CD8-positive, alpha-beta memory T cell (primary cell): ENCODE data around the gene GUCA1A. TPM values are rescaled to one million over a fixed set of nuclear protein-coding genes. Genes with fewer than 3 reads are reported as not detected.

Source experiments
- CTCF ChIA-PET: fragments of 350-600 bp; sonication (Branson Sonifier 250); formaldehyde crosslinking; loops from one replicate; lab custom pipeline; 2021; ENCODE audit warnings: antibody characterized with exemption; lab: Charles Lee
- POLR2A ChIA-PET: fragments of 350-600 bp; sonication (Branson Sonifier 250); formaldehyde crosslinking; loops from one replicate; lab custom pipeline; 2021; ENCODE audit warnings: antibody characterized with exemption; lab: Charles Lee
- DNase-seq, 5 donors: peaks; one replicate each; pipeline versions ENCODE4 v3.0.0 to v3.0.0-alpha.2; 2020 to 2022; ENCODE audit warnings: mixed read lengths in 1 of 5
- H3K27ac ChIP-seq: one replicate; pipeline ENCODE4 v1.7.0; 2013; ENCODE audit warnings: low read depth, mild to moderate bottlenecking, low read length, moderate library complexity
- H3K27me3 ChIP-seq: 2 replicates; pipeline ENCODE4 v1.7.0; 2013; ENCODE audit warnings: low read length, mild to moderate bottlenecking; ENCODE audit not compliant: insufficient read depth, poor library complexity, severe bottlenecking
- H3K36me3 ChIP-seq: 2 replicates; pipeline ENCODE4 v1.7.0; 2013; ENCODE audit warnings: mild to moderate bottlenecking, low read length, moderate library complexity; ENCODE audit not compliant: insufficient read depth
- H3K4me1 ChIP-seq: 2 replicates; pipeline ENCODE4 v1.7.0; 2013; ENCODE audit warnings: mild to moderate bottlenecking, low read length, moderate library complexity; ENCODE audit not compliant: insufficient read depth
- H3K4me3 ChIP-seq: 2 replicates; pipeline ENCODE4 v1.7.0; 2013; ENCODE audit warnings: mild to moderate bottlenecking, low read length
- H3K9me3 ChIP-seq: 2 replicates; pipeline ENCODE4 v1.7.0; 2013; ENCODE audit warnings: mild to moderate bottlenecking, low read length
- H3K27ac Mint-ChIP-seq, 8 donors: one replicate each; pipeline ENCODE4 v1.8.0; 2020 to 2021; ENCODE audit warnings: mixed read lengths in 8 of 8, mild to moderate bottlenecking in 6 of 8, inconsistent platforms in 3 of 8, moderate library complexity in 3 of 8
- H3K27me3 Mint-ChIP-seq, 2 donors: one replicate each; pipeline ENCODE4 v1.8.0; 2020 to 2021; ENCODE audit warnings: mixed read lengths in 2 of 2, mild to moderate bottlenecking in 1 of 2, moderate library complexity in 1 of 2
- H3K36me3 Mint-ChIP-seq, 3 donors: one replicate each; pipeline ENCODE4 v1.8.0; 2020 to 2021; ENCODE audit warnings: mixed read lengths in 3 of 3, inconsistent platforms in 1 of 3, mild to moderate bottlenecking in 1 of 3
- H3K4me1 Mint-ChIP-seq, 3 donors: one replicate each; pipeline ENCODE4 v1.8.0; 2020 to 2021; ENCODE audit warnings: mixed read lengths in 3 of 3, inconsistent platforms in 1 of 3, mild to moderate bottlenecking in 1 of 3
- H3K4me3 Mint-ChIP-seq, 7 donors: one replicate each; pipeline ENCODE4 v1.8.0; 2020 to 2021; ENCODE audit warnings: mixed read lengths in 7 of 7, mild to moderate bottlenecking in 6 of 7, moderate library complexity in 4 of 7, inconsistent platforms in 2 of 7
- H3K9me3 Mint-ChIP-seq, 5 donors: one replicate each; pipeline ENCODE4 v1.8.0; 2020 to 2022; ENCODE audit warnings: mixed read lengths in 5 of 5, mild to moderate bottlenecking in 3 of 5, moderate library complexity in 2 of 5, inconsistent platforms in 1 of 5
- polyA plus RNA-seq: library from polyadenylated mRNA; unstranded; fragments of 300-500 nt; fragmentation: Illumina TruSeq; gene quantifications from one replicate; pipeline ENCODE4 v1.2.3, GENCODE V29; 2021
- total RNA-seq, 2 experiments: library from RNA; stranded (reverse); gene quantifications; one replicate each; pipeline ENCODE4 v1.2.3, GENCODE V29; 2021

The GUCA1A gene
- total and polyA plus RNA-seq, 3 experiments from 2014 or later = not detected

- no peaks in the 10 kb centered on the region for H3K4me1 ChIP-seq
- Mint-ChIP-seq H3K27me3 (peaks cover 0 to 2% of the 10 kb centered on the region in 2 donors), H3K9me3 (no peaks in the 10 kb centered on the region), H3K4me1 (peaks cover 0 to 5% (median 0%) of the 10 kb centered on the region in 3 donors), H3K4me3 (no peak overlapping the region), H3K27ac (peak overlapping the region in 2 of 8 donors; percentile 23 to 47), H3K36me3 (peaks cover 0 to 43% (median 12%) of the 10 kb centered on the region in 3 donors)
- POLR2A ChIA-PET = no interaction called here
- no peaks in the 10 kb centered on the region for H3K27me3 ChIP-seq
- no peaks in the 10 kb centered on the region for H3K9me3 ChIP-seq
- no peak overlapping the region for H3K4me3 ChIP-seq
- CTCF ChIA-PET = no interaction called here
- DNase-seq = no peak
- H3K27ac ChIP-seq = peak overlapping the region; percentile 7
- peaks cover 19% of the 10 kb centered on the region for H3K36me3 ChIP-seq
Measured at GRCh38 chr6:42226161-42226611, 53.0 kb downstream of the GUCA1A start.

GRCh38 chr6:42226645-42227143 is 53.5 kb downstream of the GUCA1A start:
- CTCF ChIA-PET = no interaction called here
- no peak for DNase-seq
- peaks cover 0 to 2% of the 10 kb centered on the region in 2 donors for H3K27me3 Mint-ChIP-seq

GRCh38 chr6:42227173-42227850 is 54.1 kb downstream of the GUCA1A start:
- peaks cover 0 to 2% of the 10 kb centered on the region in 2 donors for H3K27me3 Mint-ChIP-seq
- H3K27ac Mint-ChIP-seq = peak overlapping the region in 3 of 8 donors; percentile 17 to 48 (median 42)
- ChIA-PET CTCF (no interaction called here), POLR2A (no interaction called here)
- Histone ChIP-seq H3K4me3 (no peak overlapping the region), H3K36me3 (peaks cover 19% of the 10 kb centered on the region), H3K27ac (no peak overlapping the region), H3K9me3 (no peaks in the 10 kb centered on the region), H3K4me1 (no peaks in the 10 kb centered on the region), H3K27me3 (no peaks in the 10 kb centered on the region)
- no peaks in the 10 kb centered on the region for H3K9me3 Mint-ChIP-seq
- DNase-seq = no peak
- peaks cover 0 to 5% (median 0%) of the 10 kb centered on the region in 3 donors for H3K4me1 Mint-ChIP-seq
- no peak overlapping the region for H3K4me3 Mint-ChIP-seq
- H3K36me3 Mint-ChIP-seq = peaks cover 0 to 52% (median 14%) of the 10 kb centered on the region in 3 donors

More at GRCh38 chr6:42226645-42227143, 53.5 kb downstream of the GUCA1A start:
- Histone ChIP-seq H3K4me1 (no peaks in the 10 kb centered on the region), H3K27me3 (no peaks in the 10 kb centered on the region), H3K36me3 (peaks cover 19% of the 10 kb centered on the region), H3K27ac (peak overlapping the region; percentile 7), H3K9me3 (no peaks in the 10 kb centered on the region), H3K4me3 (no peak overlapping the region)
- Mint-ChIP-seq H3K4me3 (no peak overlapping the region), H3K36me3 (peaks cover 0 to 46% (median 12%) of the 10 kb centered on the region in 3 donors), H3K4me1 (peaks cover 0 to 5% (median 0%) of the 10 kb centered on the region in 3 donors), H3K9me3 (no peaks in the 10 kb centered on the region), H3K27ac (peak overlapping the region in 2 of 8 donors; percentile 23 to 86)
- POLR2A ChIA-PET = no interaction called here

GRCh38 chr6:42228305-42228704 is 55.1 kb downstream of the GUCA1A start:
- DNase-seq = no peak
- Mint-ChIP-seq H3K9me3 (no peaks in the 10 kb centered on the region), H3K27ac (peak overlapping the region in 1 of 8 donors; percentile 88), H3K27me3 (peaks cover 0 to 2% of the 10 kb centered on the region in 2 donors), H3K4me1 (peaks cover 0 to 5% (median 0%) of the 10 kb centered on the region in 3 donors), H3K4me3 (no peak overlapping the region), H3K36me3 (peaks cover 0 to 60% (median 17%) of the 10 kb centered on the region in 3 donors)
- Histone ChIP-seq H3K9me3 (no peaks in the 10 kb centered on the region), H3K36me3 (peaks cover 19% of the 10 kb centered on the region), H3K4me3 (no peak overlapping the region), H3K27me3 (no peaks in the 10 kb centered on the region), H3K4me1 (no peaks in the 10 kb centered on the region), H3K27ac (no peak overlapping the region)
- ChIA-PET CTCF (no interaction called here), POLR2A (no interaction called here)

Other genes with a start within 250 kb of the GUCA1A start
- gene CCND3, start 231.6 kb upstream of the GUCA1A start, total RNA-seq = 100 to 1,000 TPM; 283 to 287 TPM
- gene CCND3, start 231.6 kb upstream of the GUCA1A start, polyA plus RNA-seq = 648 TPM
- gene TAF8, start 122.8 kb upstream of the GUCA1A start, total RNA-seq = 10 to 100 TPM; 41.7 to 42.6 TPM
- gene TAF8, start 122.8 kb upstream of the GUCA1A start, polyA plus RNA-seq = 20.5 TPM
- under 1 TPM; 0.15 to 0.16 TPM for gene C6orf132, start 30.7 kb upstream of the GUCA1A start, total RNA-seq
- not detected for gene C6orf132, start 30.7 kb upstream of the GUCA1A start, polyA plus RNA-seq
- gene GUCA1B, start 21.6 kb downstream of the GUCA1A start, total RNA-seq = 1 to 10 TPM in 1 of 2 experiments, under 1 TPM in 1; 0.63 to 1.6 TPM
- gene GUCA1B, start 21.6 kb downstream of the GUCA1A start, polyA plus RNA-seq = not detected
- 10 to 100 TPM; 51.3 to 51.8 TPM for gene MRPS10, start 44.5 kb downstream of the GUCA1A start, total RNA-seq
- gene MRPS10, start 44.5 kb downstream of the GUCA1A start, polyA plus RNA-seq = 50.6 TPM